H9 (cell line): ENCODE data around the gene ZNF318. TPM values are rescaled to one million over a fixed set of nuclear protein-coding genes. Genes with fewer than 3 reads are reported as not detected.

Experiments
- DNase-seq: peaks from one replicate; pipeline ENCODE4 v3.0.0-alpha.2; 2017
- H2AFZ ChIP-seq: one replicate; pipeline ENCODE4 v1.6.1; 2013; ENCODE audit warnings: mild to moderate bottlenecking, low read length, control low read depth, moderate library complexity
- H2AK5ac ChIP-seq: 2 replicates; pipeline ENCODE4 v1.6.1; 2013; ENCODE audit warnings: low read length, control low read depth, mixed read lengths; ENCODE audit not compliant: insufficient read length
- H2BK120ac ChIP-seq: one replicate; pipeline ENCODE4 v1.6.1; 2013; ENCODE audit warnings: low read depth, mild to moderate bottlenecking, low read length, control low read depth, inconsistent platforms; ENCODE audit not compliant: poor library complexity, severe bottlenecking
- H2BK12ac ChIP-seq: 2 replicates; pipeline ENCODE4 v1.6.1; 2013; ENCODE audit warnings: low read length, control low read depth, mixed read lengths, low read depth; ENCODE audit not compliant: insufficient read length
- H2BK15ac ChIP-seq: 2 replicates; pipeline ENCODE4 v1.6.1; 2013; ENCODE audit warnings: low read depth, low read length, control low read depth
- H2BK20ac ChIP-seq: one replicate; pipeline ENCODE4 v1.6.1; 2013; ENCODE audit warnings: low read depth, mild to moderate bottlenecking, low read length, control low read depth, inconsistent platforms; ENCODE audit not compliant: poor library complexity, severe bottlenecking
- H2BK5ac ChIP-seq: 2 replicates; pipeline ENCODE4 v1.6.1; 2013; ENCODE audit warnings: low read length, control low read depth, mixed read lengths; ENCODE audit not compliant: insufficient read length
- H3K14ac ChIP-seq: 2 replicates; pipeline ENCODE4 v1.6.1; 2013; ENCODE audit warnings: low read length, control low read depth; ENCODE audit not compliant: insufficient read depth
- H3K18ac ChIP-seq: 2 replicates; pipeline ENCODE4 v1.6.1; 2013; ENCODE audit warnings: low read depth, mild to moderate bottlenecking, mixed read lengths, low read length, control low read depth; ENCODE audit not compliant: insufficient read length
- H3K23ac ChIP-seq: 2 replicates; pipeline ENCODE4 v1.6.1; 2013; ENCODE audit warnings: low read length, control low read depth, mixed read lengths, low read depth; ENCODE audit not compliant: insufficient read length
- H3K23me2 ChIP-seq: 2 replicates; pipeline ENCODE4 v1.6.1; 2013; ENCODE audit warnings: low read depth, mild to moderate bottlenecking, mixed read lengths, low read length, control low read depth; ENCODE audit not compliant: insufficient read length, poor library complexity, severe bottlenecking
- H3K27ac ChIP-seq: 2 replicates; pipeline ENCODE4 v1.5.1; 2013; ENCODE audit warnings: low read length, control low read depth, mixed read lengths, low read depth; ENCODE audit not compliant: insufficient read length
- H3K27me3 ChIP-seq: 2 replicates; pipeline ENCODE4 v1.6.1; 2013; ENCODE audit warnings: low read length, control low read depth, inconsistent platforms; ENCODE audit not compliant: insufficient read depth
- H3K4ac ChIP-seq: 2 replicates; pipeline ENCODE4 v1.6.1; 2013; ENCODE audit warnings: low read depth, mild to moderate bottlenecking, control low read depth, inconsistent platforms, low read length, moderate library complexity
- H3K4me1 ChIP-seq: 2 replicates; pipeline ENCODE4 v1.6.1; 2013; ENCODE audit warnings: low read length, control low read depth, inconsistent platforms; ENCODE audit not compliant: insufficient read depth
- H3K4me2 ChIP-seq: 2 replicates; pipeline ENCODE4 v1.6.1; 2013; ENCODE audit warnings: low read length, control low read depth, mixed read lengths; ENCODE audit not compliant: insufficient read length, insufficient read depth
- H3K56ac ChIP-seq: 2 replicates; pipeline ENCODE4 v1.6.1; 2013; ENCODE audit warnings: low read depth, mild to moderate bottlenecking, mixed read lengths, low read length, control low read depth; ENCODE audit not compliant: insufficient read length
- H3K79me1 ChIP-seq: 2 replicates; pipeline ENCODE4 v1.6.1; 2013; ENCODE audit warnings: low read depth, mild to moderate bottlenecking, moderate library complexity, low read length, control low read depth, inconsistent platforms; ENCODE audit not compliant: insufficient read depth, poor library complexity, severe bottlenecking
- H3K79me2 ChIP-seq: 2 replicates; pipeline ENCODE4 v1.6.1; 2013; ENCODE audit warnings: low read length, control low read depth, inconsistent platforms; ENCODE audit not compliant: insufficient read depth
- H3K9ac ChIP-seq: 2 replicates; pipeline ENCODE4 v1.6.1; 2013; ENCODE audit warnings: low read length, control low read depth, mixed read lengths; ENCODE audit not compliant: insufficient read length; ENCODE audit errors: extremely low read depth
- H3K9me3 ChIP-seq: one replicate; pipeline ENCODE4 v1.6.1; 2013; ENCODE audit warnings: low read depth, low read length, inconsistent platforms; ENCODE audit not compliant: control insufficient read depth
- H3T11ph ChIP-seq: one replicate; pipeline ENCODE4 v1.6.1; 2013; ENCODE audit warnings: mild to moderate bottlenecking, low read length, control low read depth, inconsistent platforms
- H4K20me1 ChIP-seq: one replicate; pipeline ENCODE4 v1.6.1; 2013; ENCODE audit not compliant: control insufficient read depth, insufficient read length, insufficient read depth
- H4K5ac ChIP-seq: 2 replicates; pipeline ENCODE4 v1.6.1; 2013; ENCODE audit warnings: low read depth, mild to moderate bottlenecking, mixed read lengths, low read length, control low read depth; ENCODE audit not compliant: insufficient read length
- H4K8ac ChIP-seq: replicated peaks from 2 replicates; pipeline ENCODE4 v1.6.1; 2013; ENCODE audit warnings: low read length, control low read depth, mixed read lengths, low read depth; ENCODE audit not compliant: insufficient read length
- H4K91ac ChIP-seq: 2 replicates; pipeline ENCODE4 v1.6.1; 2013; ENCODE audit warnings: low read depth, mild to moderate bottlenecking, moderate library complexity, mixed read lengths, low read length, control low read depth; ENCODE audit not compliant: insufficient read length
- H3K27ac Mint-ChIP-seq, 3 experiments: 2 replicates in 2 of 3; 3 replicates in 1 of 3; pipeline ENCODE4 v1.8.0; 2020 to 2021; ENCODE audit warnings: mixed read lengths in 3 of 3, mild to moderate bottlenecking in 1 of 3, moderate library complexity in 1 of 3
- H3K27me3 Mint-ChIP-seq: 2 replicates; pipeline ENCODE4 v1.8.0; 2021; ENCODE audit warnings: low read depth, mild to moderate bottlenecking, moderate library complexity, mixed read lengths
- H3K36me3 Mint-ChIP-seq, 3 experiments: 2 replicates in 2 of 3; 3 replicates in 1 of 3; pipeline ENCODE4 v1.8.0; 2020 to 2021; ENCODE audit warnings: low read depth in 3 of 3, mixed read lengths in 3 of 3; ENCODE audit not compliant: insufficient read depth in 1 of 3
- H3K4me1 Mint-ChIP-seq, 2 experiments: 2 replicates each; pipeline ENCODE4 v1.8.0; 2020; ENCODE audit warnings: mixed read lengths in 2 of 2
- H3K4me3 Mint-ChIP-seq, 2 experiments: 2 replicates in 1 of 2; 3 replicates in 1 of 2; pipeline ENCODE4 v1.8.0; 2020 to 2021; ENCODE audit warnings: mild to moderate bottlenecking in 2 of 2, mixed read lengths in 2 of 2, moderate library complexity in 1 of 2
- H3K9me3 Mint-ChIP-seq, 2 experiments: 2 replicates in 1 of 2; 3 replicates in 1 of 2; pipeline ENCODE4 v1.8.0; 2020; ENCODE audit warnings: mild to moderate bottlenecking in 2 of 2, mixed read lengths in 2 of 2, moderate library complexity in 1 of 2
- CTCF ChIP-seq: fragments of 200-600 bp; sonication (generic); conservative IDR thresholded peaks from 3 replicates; pipeline ENCODE4 v1.8.0; 2021; ENCODE audit warnings: antibody characterized with exemption, mild to moderate bottlenecking
- WGBS: extraction: QIAGEN DNeasy Blood & Tissue Kit; methylation state at CpG from one replicate; pipeline ENCODE4 v1.1.7; 2013; ENCODE audit warnings: missing lambda C conversion rate, low lambda C conversion rate, mixed read lengths; ENCODE audit not compliant: insufficient read length; ENCODE audit errors: extremely low coverage; 5-methylcytosine and 5-hydroxymethylcytosine counted together
- total RNA-seq: library from RNA; stranded (reverse); gene quantifications from 2 replicates; pipeline ENCODE4 v1.2.1, GENCODE V29; 2021

The ZNF318 gene
- total RNA-seq, 1 experiment from 2014 or later = 16.3 TPM

GRCh38 chr6:43304882-43305281 lies 64.6 kb downstream of the ZNF318 start:
- no peak overlapping the region for H2BK120ac ChIP-seq
- Mint-ChIP-seq H3K27ac (no peak overlapping the region), H3K36me3 (peaks cover 0 to 18% (median 4%) of the 10 kb centered on the region in 3 experiments; a peak in 5 of 7 replicates), H3K4me1 (peaks cover 20 to 30% of the 10 kb centered on the region in 2 experiments), H3K9me3 (no peaks in the 10 kb centered on the region), H3K4me3 (no peak overlapping the region), H3K27me3 (peaks cover 6% of the 10 kb centered on the region)
- H2BK20ac ChIP-seq = no peak overlapping the region
- WGBS = no CpG with 5 or more reads among the region's 2 CpGs
- H3K14ac ChIP-seq = no peak overlapping the region
- no peak overlapping the region for H3K4ac ChIP-seq
- no peak for DNase-seq
- H2BK5ac ChIP-seq = no peak overlapping the region
- H3K27ac ChIP-seq = no peak overlapping the region
- H3K4me2 ChIP-seq = no peak overlapping the region
- H3K18ac ChIP-seq = no peak overlapping the region
- no peak overlapping the region for H4K8ac ChIP-seq
- no peak overlapping the region for H3K56ac ChIP-seq
- no peak overlapping the region for H2AK5ac ChIP-seq
- no peak overlapping the region for H3K23ac ChIP-seq
- H4K20me1 ChIP-seq = no peaks in the 10 kb centered on the region
- no peaks in the 10 kb centered on the region; the same call in 1 of the 2 replicates for H3K79me2 ChIP-seq
- H3K9ac ChIP-seq = no peak overlapping the region
- no peak overlapping the region for H3T11ph ChIP-seq
- H2BK12ac ChIP-seq = no peak overlapping the region
- TF ChIP-seq CTCF = no peak
- H2AFZ ChIP-seq = no peak overlapping the region
- no peak overlapping the region for H2BK15ac ChIP-seq
- H3K79me1 ChIP-seq = no peaks in the 10 kb centered on the region
- no peaks in the 10 kb centered on the region for H3K9me3 ChIP-seq
- H4K91ac ChIP-seq = no peak overlapping the region
- H3K23me2 ChIP-seq = peaks cover 10% of the 10 kb centered on the region
- no peaks in the 10 kb centered on the region for H3K27me3 ChIP-seq
- no peaks in the 10 kb centered on the region; the same call in 1 of the 2 replicates for H3K4me1 ChIP-seq
- H4K5ac ChIP-seq = no peak overlapping the region
